PFSK-1 (cell line): Measurements from ENCODE around the gene MATN4.

Source experiments
- FOXP2 ChIP-seq: optimal IDR thresholded peaks from 2 replicates; pipeline ENCODE3; 2011; ENCODE audit warnings: borderline replicate concordance, control low read depth, inconsistent platforms; ENCODE audit not compliant: insufficient read depth; ENCODE audit errors: extremely low read length, extremely low read depth
- POLR2AphosphoS5 ChIP-seq: IDR thresholded peaks from 2 replicates; pipeline ENCODE4 v1.6.1; 2012; ENCODE audit warnings: low read depth, mild to moderate bottlenecking, control low read depth, low read length, moderate library complexity
- SIN3A ChIP-seq: IDR thresholded peaks from 2 replicates; pipeline ENCODE4 v1.6.1; 2012; ENCODE audit warnings: mild to moderate bottlenecking, low read length, moderate library complexity, borderline replicate concordance; ENCODE audit not compliant: insufficient read depth
- TAF1 ChIP-seq: IDR thresholded peaks from 2 replicates; pipeline ENCODE4 v1.6.1; 2012; ENCODE audit warnings: low read length, control low read depth, borderline replicate concordance; ENCODE audit not compliant: insufficient read depth
- TF ChIP-seq, protein P1 (sequence below), 2 experiments: IDR thresholded peaks; 2 replicates each; pipeline versions ENCODE4 v1.6.1 to v1.8.0; 2011 to 2012; ENCODE audit warnings: low read depth in 2 of 2, low read length in 2 of 2, control low read depth in 1 of 2, inconsistent platforms in 1 of 2, mild to moderate bottlenecking in 1 of 2, moderate library complexity in 1 of 2; ENCODE audit not compliant: insufficient read depth in 1 of 2

Gene MATN4

DNA sequence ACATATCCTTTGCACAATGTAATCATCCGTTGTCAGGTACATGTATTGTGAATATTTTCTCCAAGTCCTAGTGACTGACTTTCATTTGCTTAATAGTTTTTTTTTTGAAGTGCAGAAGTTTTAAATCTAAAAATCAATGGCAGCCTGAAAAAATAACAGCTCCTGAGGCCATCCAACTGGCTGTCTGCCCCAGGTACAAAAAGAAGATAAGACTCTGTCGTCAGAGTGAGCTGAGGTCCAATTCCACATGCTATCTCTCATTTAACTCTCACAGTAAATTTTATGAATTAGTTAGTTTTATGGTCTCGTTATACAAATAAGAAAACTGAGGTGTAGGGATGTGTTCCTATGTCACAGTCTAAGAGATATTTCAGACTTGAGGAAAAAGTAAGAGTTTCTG, 32.8 kb downstream of the MATN4 start:
- TF ChIP-seq POLR2AphosphoS5 (no peak), TAF1 (no peak), FOXP2 (no peak), SIN3A (no peak)
- TF ChIP-seq, protein P1, sequence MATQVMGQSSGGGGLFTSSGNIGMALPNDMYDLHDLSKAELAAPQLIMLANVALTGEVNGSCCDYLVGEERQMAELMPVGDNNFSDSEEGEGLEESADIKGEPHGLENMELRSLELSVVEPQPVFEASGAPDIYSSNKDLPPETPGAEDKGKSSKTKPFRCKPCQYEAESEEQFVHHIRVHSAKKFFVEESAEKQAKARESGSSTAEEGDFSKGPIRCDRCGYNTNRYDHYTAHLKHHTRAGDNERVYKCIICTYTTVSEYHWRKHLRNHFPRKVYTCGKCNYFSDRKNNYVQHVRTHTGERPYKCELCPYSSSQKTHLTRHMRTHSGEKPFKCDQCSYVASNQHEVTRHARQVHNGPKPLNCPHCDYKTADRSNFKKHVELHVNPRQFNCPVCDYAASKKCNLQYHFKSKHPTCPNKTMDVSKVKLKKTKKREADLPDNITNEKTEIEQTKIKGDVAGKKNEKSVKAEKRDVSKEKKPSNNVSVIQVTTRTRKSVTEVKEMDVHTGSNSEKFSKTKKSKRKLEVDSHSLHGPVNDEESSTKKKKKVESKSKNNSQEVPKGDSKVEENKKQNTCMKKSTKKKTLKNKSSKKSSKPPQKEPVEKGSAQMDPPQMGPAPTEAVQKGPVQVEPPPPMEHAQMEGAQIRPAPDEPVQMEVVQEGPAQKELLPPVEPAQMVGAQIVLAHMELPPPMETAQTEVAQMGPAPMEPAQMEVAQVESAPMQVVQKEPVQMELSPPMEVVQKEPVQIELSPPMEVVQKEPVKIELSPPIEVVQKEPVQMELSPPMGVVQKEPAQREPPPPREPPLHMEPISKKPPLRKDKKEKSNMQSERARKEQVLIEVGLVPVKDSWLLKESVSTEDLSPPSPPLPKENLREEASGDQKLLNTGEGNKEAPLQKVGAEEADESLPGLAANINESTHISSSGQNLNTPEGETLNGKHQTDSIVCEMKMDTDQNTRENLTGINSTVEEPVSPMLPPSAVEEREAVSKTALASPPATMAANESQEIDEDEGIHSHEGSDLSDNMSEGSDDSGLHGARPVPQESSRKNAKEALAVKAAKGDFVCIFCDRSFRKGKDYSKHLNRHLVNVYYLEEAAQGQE (IDR thresholded peaks at IDR 0.05; ENCODE audit: insufficient read depth in 1 of 2, low read depth in 2 of 2, low read length in 2 of 2) = no peak

DNA sequence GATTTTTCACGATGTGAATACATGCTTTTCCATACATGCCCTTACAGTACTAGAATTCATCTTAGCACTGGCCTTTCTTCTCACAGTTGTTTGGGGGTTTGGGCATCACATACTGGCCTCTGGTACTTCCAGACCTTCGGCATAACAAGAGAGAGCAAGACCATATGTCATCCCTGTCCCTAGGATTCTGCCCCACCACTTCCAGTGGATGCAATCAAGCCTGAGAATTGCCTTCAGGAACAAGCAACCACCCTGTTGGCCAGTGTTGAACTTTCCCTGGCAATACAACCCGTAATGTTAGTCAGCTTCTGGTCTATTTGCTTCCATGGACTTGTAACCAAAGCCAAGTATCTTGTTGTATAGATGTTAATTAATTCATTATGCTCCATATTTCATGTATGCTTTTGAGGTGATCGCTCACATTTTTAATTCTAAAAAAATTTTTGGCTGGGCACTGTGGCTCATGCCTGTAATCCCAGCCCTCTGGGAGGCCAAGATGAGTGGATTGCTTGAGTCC, 38.3 kb downstream of the MATN4 start:
- TF ChIP-seq POLR2AphosphoS5 = no peak
- no peak for TF ChIP-seq SIN3A
- TF ChIP-seq TAF1 = no peak
- TF ChIP-seq, protein P1 (IDR thresholded peaks at IDR 0.05; ENCODE audit: insufficient read depth in 1 of 2, low read depth in 2 of 2, low read length in 2 of 2) = no peak
- no peak for TF ChIP-seq FOXP2

DNA sequence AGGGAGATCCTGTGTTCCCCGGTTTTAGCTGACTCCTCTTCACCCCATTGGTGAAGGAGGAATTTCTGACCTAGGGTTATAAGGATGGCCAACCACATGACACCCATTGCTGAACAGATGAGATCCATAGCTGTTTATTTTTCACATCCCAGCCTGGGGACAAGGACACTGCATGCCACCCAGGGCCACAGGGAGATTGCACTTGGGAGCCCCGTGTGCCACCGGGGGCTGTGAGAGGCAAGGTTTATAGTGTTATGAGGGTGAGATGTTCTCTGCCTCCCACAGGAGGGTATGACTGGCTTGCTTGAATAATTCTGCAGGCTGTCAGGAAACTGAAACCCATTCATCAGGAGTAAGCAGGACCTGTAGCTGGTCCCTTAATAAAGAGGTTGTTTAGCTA, 39.0 kb downstream of the MATN4 start:
- TF ChIP-seq TAF1 = no peak
- TF ChIP-seq, protein P1 (IDR thresholded peaks at IDR 0.05; ENCODE audit: insufficient read depth in 1 of 2, low read depth in 2 of 2, low read length in 2 of 2) = no peak
- TF ChIP-seq FOXP2 = no peak
- TF ChIP-seq POLR2AphosphoS5 = no peak
- TF ChIP-seq SIN3A = no peak

DNA sequence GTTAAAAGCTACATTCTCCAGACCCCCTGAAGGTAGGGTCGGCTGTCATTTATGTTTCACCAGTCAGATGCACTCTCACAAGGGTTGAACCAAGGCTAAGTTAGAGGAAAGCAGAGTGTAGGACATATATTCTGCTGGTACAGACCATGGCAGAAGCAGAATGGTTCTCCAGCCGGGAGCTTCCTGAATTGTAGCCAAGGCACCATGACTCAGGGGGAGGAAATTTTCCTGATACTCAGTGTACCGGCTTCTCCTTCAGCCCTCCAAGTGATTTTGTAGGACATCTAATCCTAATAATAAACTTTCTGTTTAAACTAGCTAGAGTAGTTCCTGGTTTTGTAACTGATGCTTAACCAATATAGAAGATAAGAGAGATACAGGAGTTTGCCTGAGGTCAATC, 39.6 kb downstream of the MATN4 start:
- TF ChIP-seq TAF1 = no peak
- TF ChIP-seq, protein P1 (IDR thresholded peaks at IDR 0.05; ENCODE audit: insufficient read depth in 1 of 2, low read depth in 2 of 2, low read length in 2 of 2) = no peak
- no peak for TF ChIP-seq POLR2AphosphoS5
- no peak for TF ChIP-seq SIN3A
- no peak for TF ChIP-seq FOXP2

DNA sequence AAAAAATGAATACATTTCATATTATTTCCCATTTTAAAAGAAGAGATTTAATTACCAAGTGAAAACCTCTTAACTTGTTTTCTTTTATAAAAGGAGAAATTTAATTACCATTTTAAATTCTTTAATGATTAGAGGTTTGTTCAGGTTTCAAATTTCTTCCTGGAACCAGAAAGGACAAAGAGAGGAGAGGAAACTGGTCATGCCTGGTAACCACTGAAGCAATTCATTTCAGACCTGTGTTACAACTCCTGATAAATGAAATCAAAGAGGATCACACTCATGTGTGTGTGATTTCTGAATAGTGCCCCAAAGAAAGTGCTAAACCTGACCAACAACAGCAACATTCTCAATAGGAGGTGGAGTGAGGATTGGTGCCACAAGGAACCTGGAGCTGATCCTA, 41.1 kb downstream of the MATN4 start:
- TF ChIP-seq TAF1 (no peak), POLR2AphosphoS5 (no peak), FOXP2 (no peak)
- TF ChIP-seq, protein P1 (IDR thresholded peaks at IDR 0.05; ENCODE audit: insufficient read depth in 1 of 2, low read depth in 2 of 2, low read length in 2 of 2) = no peak
